Tibial nerve (tissue), 4 donors: ENCODE data around the gene FAM171A1. TPM values are rescaled to one million over a fixed set of nuclear protein-coding genes. Genes with fewer than 3 reads are reported as not detected.

Experiments used
- DNase-seq, 2 donors: peaks; one replicate each; pipeline ENCODE4 v3.0.0-alpha.2; 2019; ENCODE audit warnings: low spot score in 2 of 2
- H3K27ac ChIP-seq, 4 donors: fragments of 200-600 bp; sonication (generic) in 3 of 4; one replicate each; pipeline ENCODE4 v1.5.1; 2017 to 2019; ENCODE audit warnings: mild to moderate bottlenecking in 1 of 4
- H3K27me3 ChIP-seq, 2 donors: fragments of 200-600 bp; sonication (generic) in 1 of 2; one replicate each; pipeline versions ENCODE4 v1.5.1 to v1.6.0; 2017 to 2019
- H3K36me3 ChIP-seq, 3 donors: fragments of 200-600 bp; sonication (generic); one replicate each; pipeline ENCODE4 v1.5.1; 2018 to 2019
- H3K4me1 ChIP-seq, 4 donors: fragments of 200-600 bp; sonication (generic) in 3 of 4; one replicate each; pipeline ENCODE4 v1.5.1; 2017 to 2019
- H3K4me3 ChIP-seq, 4 donors: fragments of 200-600 bp; sonication (generic) in 3 of 4; one replicate each; pipeline ENCODE4 v1.5.1; 2017 to 2019; ENCODE audit warnings: mild to moderate bottlenecking in 1 of 4, moderate library complexity in 1 of 4
- H3K9me3 ChIP-seq, 4 donors: fragments of 200-600 bp; sonication (generic) in 3 of 4; one replicate each; pipeline ENCODE4 v1.5.1; 2017 to 2019
- CTCF ChIP-seq, 5 experiments: fragments of 200-600 bp in 3 of 5; fragments of 450-650 bp in 2 of 5; sonication (generic) in 3 of 5; IDR thresholded peaks; one replicate each; pipeline ENCODE4 v1.5.1; 2016 to 2019; ENCODE audit warnings: antibody characterized with exemption in 5 of 5, mild to moderate bottlenecking in 3 of 5, moderate library complexity in 2 of 5
- EP300 ChIP-seq, 2 donors: sonication (generic); formaldehyde crosslinking; IDR thresholded peaks; one replicate each; pipeline ENCODE4 v1.6.1; 2017; ENCODE audit warnings: antibody characterized with exemption in 2 of 2, mild to moderate bottlenecking in 1 of 2
- POLR2A ChIP-seq, 2 donors: fragments of 450-650 bp; IDR thresholded peaks; one replicate each; pipeline ENCODE4 v1.6.1; 2017; ENCODE audit warnings: antibody characterized with exemption in 2 of 2, mild to moderate bottlenecking in 2 of 2, moderate library complexity in 2 of 2
- WGBS, 2 donors: methylation state at CpG; one replicate each; pipeline ENCODE4 v1.1.5; 2018; 5-methylcytosine and 5-hydroxymethylcytosine counted together
- total RNA-seq, 4 donors: library from RNA; depleted of rRNA; stranded (reverse); fragments of >200 nt; gene quantifications; one replicate each; pipeline ENCODE4 v1.1.0, GENCODE V29; 2016

Gene FAM171A1
- total RNA-seq, 4 donors from 2014 or later = 15.3 to 31.2 (median 21.2) TPM

GRCh38 chr10:15331461-15331860 lies 39.6 kb downstream of the FAM171A1 start:
- no peak overlapping the region for H3K4me3 ChIP-seq
- no peaks in the 10 kb centered on the region for H3K9me3 ChIP-seq
- 95 to 96% methylated on average over 1 of the region's 1 CpG for WGBS, 2 donors
- H3K36me3 ChIP-seq = no peaks in the 10 kb centered on the region
- no peaks in the 10 kb centered on the region for H3K27me3 ChIP-seq
- peaks cover 0 to 22% (median 8%) of the 10 kb centered on the region in 4 donors for H3K4me1 ChIP-seq
- TF ChIP-seq CTCF (IDR thresholded peaks at IDR 0.05) (no peak), EP300 (IDR thresholded peaks at IDR 0.05) (no peak), POLR2A (IDR thresholded peaks at IDR 0.05) (no peak)
- no peak overlapping the region for H3K27ac ChIP-seq
- DNase-seq = no peak

- Histone ChIP-seq H3K4me1 (peaks cover 0 to 6% (median 3%) of the 10 kb centered on the region in 4 donors), H3K9me3 (no peaks in the 10 kb centered on the region), H3K27me3 (no peaks in the 10 kb centered on the region), H3K4me3 (no peak overlapping the region), H3K36me3 (no peaks in the 10 kb centered on the region), H3K27ac (no peak overlapping the region)
- WGBS, 2 donors = 73 to 79% methylated on average over 2 of the region's 2 CpGs
- no peak for DNase-seq
- TF ChIP-seq CTCF (IDR thresholded peaks at IDR 0.05) (no peak), EP300 (IDR thresholded peaks at IDR 0.05) (no peak), POLR2A (IDR thresholded peaks at IDR 0.05) (no peak)
These were observed 41.7 kb downstream of the FAM171A1 start for GRCh38 chr10:15329437-15329836.

GRCh38 chr10:15325944-15326284 lies 45.2 kb downstream of the FAM171A1 start:
- no peak for DNase-seq
- peaks cover 0 to 21% (median 5%) of the 10 kb centered on the region in 4 donors for H3K4me1 ChIP-seq
- H3K27ac ChIP-seq = no peak overlapping the region
- H3K27me3 ChIP-seq = no peaks in the 10 kb centered on the region
- H3K9me3 ChIP-seq = no peaks in the 10 kb centered on the region
- 69 to 70% methylated on average over 4 of the region's 4 CpGs for WGBS, 2 donors
- H3K4me3 ChIP-seq = no peak overlapping the region
- TF ChIP-seq EP300 (IDR thresholded peaks at IDR 0.05) (no peak), CTCF (IDR thresholded peaks at IDR 0.05) (no peak), POLR2A (IDR thresholded peaks at IDR 0.05) (no peak)
- no peaks in the 10 kb centered on the region for H3K36me3 ChIP-seq

GRCh38 chr10:15325243-15325943 lies 45.7 kb downstream of the FAM171A1 start:
- 82 to 89% methylated on average over 20 of the region's 20 CpGs for WGBS, 2 donors
- H3K27ac ChIP-seq = no peak overlapping the region
- H3K9me3 ChIP-seq = no peaks in the 10 kb centered on the region
- H3K4me1 ChIP-seq = peaks cover 0 to 23% (median 5%) of the 10 kb centered on the region in 4 donors
- H3K4me3 ChIP-seq = no peak overlapping the region
- no peaks in the 10 kb centered on the region for H3K27me3 ChIP-seq
- DNase-seq = no peak
- H3K36me3 ChIP-seq = no peaks in the 10 kb centered on the region
- TF ChIP-seq POLR2A (IDR thresholded peaks at IDR 0.05) (no peak), EP300 (IDR thresholded peaks at IDR 0.05) (no peak), CTCF (IDR thresholded peaks at IDR 0.05) (no peak)

GRCh38 chr10:15324611-15325010 lies 46.5 kb downstream of the FAM171A1 start:
- 82 to 90% methylated on average over 6 of the region's 6 CpGs for WGBS, 2 donors
- Histone ChIP-seq H3K9me3 (no peaks in the 10 kb centered on the region), H3K4me3 (no peak overlapping the region), H3K4me1 (peaks cover 0 to 23% (median 5%) of the 10 kb centered on the region in 4 donors), H3K27me3 (no peaks in the 10 kb centered on the region), H3K36me3 (no peaks in the 10 kb centered on the region), H3K27ac (no peak overlapping the region)
- DNase-seq = no peak
- TF ChIP-seq EP300 (IDR thresholded peaks at IDR 0.05) = no peak
- TF ChIP-seq CTCF (IDR thresholded peaks at IDR 0.05) = no peak
- TF ChIP-seq POLR2A (IDR thresholded peaks at IDR 0.05) = no peak
